PC-3 (cell line): Measurements from ENCODE around the gene MORN5.

Experiments
- CTCF ChIP-seq: fragments of 300-600 bp; sonication (generic); conservative IDR thresholded peaks from 2 replicates; pipeline ENCODE4 v1.5.1; 2017; ENCODE audit warnings: antibody characterized with exemption, low read depth, mild to moderate bottlenecking, low read length
- EZH2 ChIP-seq: fragments of 300-600 bp; sonication (generic); IDR thresholded peaks from one replicate; pipeline ENCODE4 v1.6.1; 2017; ENCODE audit warnings: antibody characterized with exemption, mild to moderate bottlenecking, low read length; ENCODE audit not compliant: unreplicated experiment
- EZH2phosphoT487 ChIP-seq: fragments of 300-600 bp; sonication (generic); IDR thresholded peaks from 2 replicates; pipeline ENCODE4 v1.6.1; 2018; ENCODE audit warnings: mild to moderate bottlenecking, antibody characterized with exemption, low read length, borderline replicate concordance

GRCh38 chr9:122220673-122221182 is 61.0 kb downstream of the MORN5 start:
- TF ChIP-seq CTCF = no peak
- no peak for TF ChIP-seq EZH2
- TF ChIP-seq EZH2phosphoT487 = no peak
